T-cell (primary cell): ENCODE results near the gene PLD4. TPM values are rescaled to one million over a fixed set of nuclear protein-coding genes. Genes with fewer than 3 reads are reported as not detected.

Source experiments
- ATAC-seq, 4 experiments: fragments of 200-7000 bp in 3 of 4; fragments of 150-1000 bp in 1 of 4; cut with Tn5 transposase; replicated peaks in 1 of 4; 1 replicate in 3 of 4; 2 replicates in 1 of 4; pipeline ENCODE4 v1.10.0; 2021; ENCODE audit warnings: moderate library complexity in 3 of 4, mild to moderate bottlenecking in 2 of 4, moderate number of reproducible peaks in 1 of 4
- CTCF ChIA-PET, 2 donors: fragments of 300-600 bp; sonication (Branson Sonifier 250); formaldehyde crosslinking; loops; one replicate each; lab custom pipeline; 2022; ENCODE audit warnings: antibody characterized with exemption in 2 of 2; lab: Charles Lee
- POLR2A ChIA-PET, 2 donors: fragments of 300-600 bp; sonication (Branson Sonifier 250); formaldehyde crosslinking; loops; one replicate each; lab custom pipeline; 2022; ENCODE audit warnings: antibody characterized with exemption in 2 of 2; lab: Charles Lee
- DNase-seq, 35 experiments: peaks; one replicate each; pipeline versions ENCODE4 v3.0.0 to v3.0.0-alpha.2; 2013 to 2023
- H3K27ac ChIP-seq: one replicate; pipeline ENCODE4 v1.5.1; 2013; ENCODE audit warnings: low read length
- H3K27me3 ChIP-seq, 2 experiments: replicated peaks in 1 of 2; 1 replicate in 1 of 2; 2 replicates in 1 of 2; pipeline versions ENCODE4 v1.6.1 to v1.7.0; 2013; ENCODE audit warnings: low read length in 1 of 2, mixed read lengths in 1 of 2; ENCODE audit not compliant: control insufficient read depth in 2 of 2, insufficient read depth in 2 of 2; ENCODE audit errors: extremely low read depth in 1 of 2
- H3K36me3 ChIP-seq, 2 donors: 1 replicate in 1 of 2; 2 replicates in 1 of 2; pipeline versions ENCODE4 v1.6.1 to v1.7.0; 2013; ENCODE audit warnings: low read length in 1 of 2; ENCODE audit not compliant: control insufficient read depth in 2 of 2, insufficient read depth in 1 of 2; ENCODE audit errors: extremely low read depth in 1 of 2
- H3K4me1 ChIP-seq, 2 experiments: 1 replicate in 1 of 2; 2 replicates in 1 of 2; pipeline versions ENCODE4 v1.6.1 to v1.7.0; 2013; ENCODE audit warnings: low read length in 2 of 2, mixed read lengths in 1 of 2; ENCODE audit not compliant: insufficient read depth in 2 of 2, control insufficient read depth in 1 of 2; ENCODE audit errors: extremely low read depth in 1 of 2
- H3K4me3 ChIP-seq, 2 donors: 1 replicate in 1 of 2; 2 replicates in 1 of 2; pipeline versions ENCODE4 v1.5.1 to v1.7.0; 2013; ENCODE audit warnings: mild to moderate bottlenecking in 2 of 2, low read length in 1 of 2, moderate library complexity in 1 of 2; ENCODE audit not compliant: control insufficient read depth in 1 of 2; ENCODE audit errors: extremely low read depth in 1 of 2
- H3K9me3 ChIP-seq: 2 replicates; pipeline ENCODE4 v1.7.0; 2013
- H3K27ac Mint-ChIP-seq, 2 donors: one replicate each; pipeline ENCODE4 v1.8.0; 2020 to 2021; ENCODE audit warnings: mild to moderate bottlenecking in 2 of 2, mixed read lengths in 2 of 2
- H3K27me3 Mint-ChIP-seq, 2 donors: one replicate each; pipeline ENCODE4 v1.8.0; 2021 to 2022; ENCODE audit warnings: mixed read lengths in 2 of 2
- H3K36me3 Mint-ChIP-seq: one replicate; pipeline ENCODE4 v1.8.0; 2021; ENCODE audit warnings: mixed read lengths
- H3K4me1 Mint-ChIP-seq, 3 donors: one replicate each; pipeline ENCODE4 v1.8.0; 2020 to 2022; ENCODE audit warnings: mixed read lengths in 3 of 3, mild to moderate bottlenecking in 1 of 3
- H3K4me3 Mint-ChIP-seq, 3 donors: one replicate each; pipeline ENCODE4 v1.8.0; 2020 to 2022; ENCODE audit warnings: mild to moderate bottlenecking in 3 of 3, mixed read lengths in 3 of 3, moderate library complexity in 3 of 3
- H3K9me3 Mint-ChIP-seq, 3 donors: one replicate each; pipeline ENCODE4 v1.8.0; 2020 to 2022; ENCODE audit warnings: mixed read lengths in 3 of 3
- WGBS: methylation state at CpG from one replicate; pipeline ENCODE4 v1.1.5; 2013; ENCODE audit warnings: missing lambda C conversion rate; ENCODE audit not compliant: insufficient coverage; 5-methylcytosine and 5-hydroxymethylcytosine counted together
- total RNA-seq, 35 experiments: library from RNA in 6 of 35; stranded (reverse) in 6 of 35; fragments of 120-200 nt in 1 of 35; gene quantifications; one replicate each; pipeline versions ENCODE4 v1.2.1 to v1.2.4 and lab custom pipeline; 2013 to 2026

Gene PLD4, protein sequence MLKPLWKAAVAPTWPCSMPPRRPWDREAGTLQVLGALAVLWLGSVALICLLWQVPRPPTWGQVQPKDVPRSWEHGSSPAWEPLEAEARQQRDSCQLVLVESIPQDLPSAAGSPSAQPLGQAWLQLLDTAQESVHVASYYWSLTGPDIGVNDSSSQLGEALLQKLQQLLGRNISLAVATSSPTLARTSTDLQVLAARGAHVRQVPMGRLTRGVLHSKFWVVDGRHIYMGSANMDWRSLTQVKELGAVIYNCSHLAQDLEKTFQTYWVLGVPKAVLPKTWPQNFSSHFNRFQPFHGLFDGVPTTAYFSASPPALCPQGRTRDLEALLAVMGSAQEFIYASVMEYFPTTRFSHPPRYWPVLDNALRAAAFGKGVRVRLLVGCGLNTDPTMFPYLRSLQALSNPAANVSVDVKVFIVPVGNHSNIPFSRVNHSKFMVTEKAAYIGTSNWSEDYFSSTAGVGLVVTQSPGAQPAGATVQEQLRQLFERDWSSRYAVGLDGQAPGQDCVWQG
- total RNA-seq (1 to 10 TPM in 4 of 5 donors, under 1 TPM in 1; 0.65 to 4.9 (median 3.9) TPM), total RNA-seq (lab: John Stamatoyannopoulos, UW) (0 to 2.1 (median 0.30) reads per million in 29 experiments)
- total RNA-seq (2013): 1.9 TPM

GRCh38 chr14:104924421-104925213, at the start of gene PLD4:
TSS of gene PLD4 (plus strand) at chr14:104924879. CDS start at chr14:104927141, 2,262 bp downstream.
- no peaks in the 10 kb centered on the region for H3K4me1 ChIP-seq
- CTCF ChIA-PET: interaction anchor here in 1 of 2 donors (0.5 kb wide), 1 partner anchor 897 kb away, joined by 3 read pairs; no protein-coding TSS in a partner anchor

DNA sequence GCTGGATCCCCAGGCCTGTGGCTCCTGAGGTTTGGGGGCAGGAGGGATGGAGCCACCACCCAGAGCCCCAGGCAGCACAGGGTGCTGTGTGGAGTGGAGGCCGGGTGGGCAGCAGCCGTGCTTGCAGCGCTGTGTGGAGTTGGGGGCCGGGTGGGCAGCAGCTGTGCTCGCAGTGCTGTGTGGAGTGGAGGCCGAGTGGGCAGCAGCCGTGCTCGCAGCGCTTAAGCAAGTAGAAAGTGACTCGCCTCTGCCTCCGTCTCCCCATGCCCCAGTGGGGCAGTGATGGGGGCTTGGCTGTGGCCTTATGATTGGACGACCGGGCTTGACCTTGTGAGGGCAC, 49.3 kb upstream of the PLD4 start:
- H3K27ac ChIP-seq: no peak overlapping the region
- Mint-ChIP-seq H3K27me3 (peaks cover 0 to 6% of the 10 kb centered on the region in 2 donors), H3K4me3 (no peak overlapping the region), H3K27ac (no peak overlapping the region), H3K4me1 (peaks cover 0 to 9% (median 7%) of the 10 kb centered on the region in 3 donors), H3K9me3 (no peaks in the 10 kb centered on the region), H3K36me3 (peaks cover under 1% of the 10 kb centered on the region)
- ChIA-PET CTCF (no interaction called here), POLR2A (no interaction called here)
- ATAC-seq (no peak), DNase-seq (no peak)
- peaks cover 0 to 5% of the 10 kb centered on the region in 2 experiments for H3K4me1 ChIP-seq
- WGBS: 83% methylated on average over 13 of the region's 13 CpGs
- H3K4me3 ChIP-seq: no peak overlapping the region
- peaks cover 0 to 48% of the 10 kb centered on the region in 2 experiments for H3K27me3 ChIP-seq
- H3K36me3 ChIP-seq: no peaks in the 10 kb centered on the region
- no peaks in the 10 kb centered on the region for H3K9me3 ChIP-seq

More at GRCh38 chr14:104924421-104925213, at the start of gene PLD4:
- ATAC-seq (no peak), DNase-seq (no peak)
- WGBS: 61% methylated on average over 8 of the region's 14 CpGs
- Histone ChIP-seq H3K4me3 (no peak within 1 kb of the TSS), H3K27me3 (peaks cover 0 to 62% of the 10 kb centered on the region in 2 experiments), H3K9me3 (no peaks in the 10 kb centered on the region), H3K36me3 (no peaks in the 10 kb centered on the region), H3K27ac (no peak within 1 kb of the TSS)
- Mint-ChIP-seq H3K4me3 (no peak within 1 kb of the TSS), H3K4me1 (no peaks in the 10 kb centered on the region), H3K9me3 (no peaks in the 10 kb centered on the region), H3K36me3 (no peaks in the 10 kb centered on the region), H3K27me3 (peaks cover 0 to 7% of the 10 kb centered on the region in 2 donors), H3K27ac (no peak within 1 kb of the TSS)
- POLR2A ChIA-PET: no interaction called here

DNA sequence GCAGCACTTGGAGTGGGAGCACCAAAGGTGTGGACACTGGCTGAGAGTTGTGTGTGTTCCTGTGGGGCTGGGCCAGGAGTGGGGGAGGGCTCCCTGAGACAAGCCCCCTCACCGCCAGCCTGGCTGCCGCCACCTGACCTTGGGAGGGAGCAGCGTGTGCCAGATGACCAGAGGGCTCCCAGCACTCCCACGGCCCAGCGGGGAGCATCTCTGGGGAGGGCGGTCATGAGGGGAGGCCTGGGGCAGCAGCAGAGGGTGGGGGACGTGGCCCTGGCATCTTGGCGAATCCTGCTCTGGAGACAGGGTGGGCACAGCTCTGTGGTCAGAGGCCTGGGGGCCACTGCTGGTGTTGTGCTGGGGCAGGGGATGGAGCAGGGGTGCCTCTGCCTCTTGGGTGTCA, 48.9 kb upstream of the PLD4 start:
- Histone ChIP-seq H3K4me1 (peaks cover 0 to 5% of the 10 kb centered on the region in 2 experiments), H3K9me3 (no peaks in the 10 kb centered on the region), H3K36me3 (no peaks in the 10 kb centered on the region), H3K27ac (no peak overlapping the region), H3K4me3 (no peak overlapping the region), H3K27me3 (peaks cover 0 to 45% of the 10 kb centered on the region in 2 experiments)
- DNase-seq (no peak), ATAC-seq (no peak)
- Mint-ChIP-seq H3K9me3 (no peaks in the 10 kb centered on the region), H3K4me1 (peaks cover 0 to 9% (median 7%) of the 10 kb centered on the region in 3 donors), H3K27me3 (peaks cover 0 to 6% of the 10 kb centered on the region in 2 donors), H3K27ac (no peak overlapping the region), H3K4me3 (no peak overlapping the region), H3K36me3 (peaks cover 3% of the 10 kb centered on the region)
- WGBS: 97% methylated on average over 8 of the region's 8 CpGs
- POLR2A ChIA-PET: no interaction called here
- CTCF ChIA-PET: no interaction called here

DNA sequence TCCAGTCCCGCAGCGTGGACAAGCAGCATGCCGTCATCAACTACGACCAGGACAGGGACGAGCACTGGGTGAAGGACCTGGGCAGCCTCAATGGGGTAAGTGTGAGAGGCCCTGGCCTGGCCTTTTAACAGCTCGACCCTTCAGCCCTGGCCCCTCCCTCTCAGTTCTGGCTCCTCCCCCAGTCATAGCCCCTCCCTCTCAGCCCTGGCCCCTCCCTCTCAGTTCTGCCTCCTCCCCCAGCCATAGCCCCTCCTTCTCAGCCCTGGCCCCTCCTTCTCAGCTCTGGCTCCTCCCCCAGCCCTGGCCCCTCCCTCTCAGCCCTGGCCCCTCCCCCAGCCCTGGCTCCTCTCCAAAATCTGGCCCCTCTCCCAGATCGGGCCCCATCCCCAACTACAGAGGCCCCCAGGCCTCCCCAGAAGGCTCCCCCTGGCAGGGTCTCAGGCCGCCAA, 48.4 kb upstream of the PLD4 start:
- Histone ChIP-seq H3K27me3 (peaks cover 0 to 41% of the 10 kb centered on the region in 2 experiments), H3K9me3 (no peaks in the 10 kb centered on the region), H3K36me3 (no peaks in the 10 kb centered on the region), H3K4me1 (peaks cover 0 to 5% of the 10 kb centered on the region in 2 experiments), H3K27ac (no peak overlapping the region), H3K4me3 (no peak overlapping the region)
- peak in 10 of 35 experiments; percentile 8 to 54 (median 16) for DNase-seq
- Mint-ChIP-seq H3K4me1 (peaks cover 0 to 9% (median 7%) of the 10 kb centered on the region in 3 donors), H3K27ac (no peak overlapping the region), H3K36me3 (peaks cover 5% of the 10 kb centered on the region), H3K9me3 (no peaks in the 10 kb centered on the region), H3K27me3 (peaks cover 0 to 6% of the 10 kb centered on the region in 2 donors), H3K4me3 (no peak overlapping the region)
- WGBS: 100% methylated on average over 1 of the region's 8 CpGs
- ChIA-PET CTCF (interaction anchor here in 1 of 2 donors (0.6 kb wide), 1 partner anchor 132 kb away, joined by 5 read pairs; no protein-coding TSS in a partner anchor), POLR2A (no interaction called here)
- ATAC-seq: peak; percentile 71 to 86 (median 72)

- Histone ChIP-seq H3K36me3 (no peaks in the 10 kb centered on the region), H3K27me3 (peaks cover 0 to 35% of the 10 kb centered on the region in 2 experiments), H3K27ac (no peak overlapping the region), H3K9me3 (no peaks in the 10 kb centered on the region), H3K4me3 (no peak overlapping the region), H3K4me1 (peaks cover 0 to 5% of the 10 kb centered on the region in 2 experiments)
- 96% methylated on average over 8 of the region's 14 CpGs for WGBS
- no peak overlapping the region for H3K27ac Mint-ChIP-seq
- H3K4me1 Mint-ChIP-seq: peaks cover 0 to 9% (median 7%) of the 10 kb centered on the region in 3 donors
- CTCF ChIA-PET: no interaction called here
- POLR2A ChIA-PET: no interaction called here
- no peak overlapping the region for H3K4me3 Mint-ChIP-seq
- H3K9me3 Mint-ChIP-seq: no peaks in the 10 kb centered on the region
- ATAC-seq (no peak), DNase-seq (no peak)
- H3K36me3 Mint-ChIP-seq: peaks cover 5% of the 10 kb centered on the region
- peaks cover 0 to 6% of the 10 kb centered on the region in 2 donors for H3K27me3 Mint-ChIP-seq
These were observed 47.4 kb upstream of the PLD4 start for GRCh38 chr14:104877066-104877805.
